HG03135 (cell line): ENCODE data around the gene RASSF8.

ENCODE experiments used
- ATAC-seq: cut with Tn5 transposase; IDR thresholded peaks from one replicate; pipeline ENCODE4 v1.9.1; 2021; ENCODE audit warnings: mild to moderate bottlenecking, moderate library complexity; ENCODE audit not compliant: unreplicated experiment

The RASSF8 gene

DNA sequence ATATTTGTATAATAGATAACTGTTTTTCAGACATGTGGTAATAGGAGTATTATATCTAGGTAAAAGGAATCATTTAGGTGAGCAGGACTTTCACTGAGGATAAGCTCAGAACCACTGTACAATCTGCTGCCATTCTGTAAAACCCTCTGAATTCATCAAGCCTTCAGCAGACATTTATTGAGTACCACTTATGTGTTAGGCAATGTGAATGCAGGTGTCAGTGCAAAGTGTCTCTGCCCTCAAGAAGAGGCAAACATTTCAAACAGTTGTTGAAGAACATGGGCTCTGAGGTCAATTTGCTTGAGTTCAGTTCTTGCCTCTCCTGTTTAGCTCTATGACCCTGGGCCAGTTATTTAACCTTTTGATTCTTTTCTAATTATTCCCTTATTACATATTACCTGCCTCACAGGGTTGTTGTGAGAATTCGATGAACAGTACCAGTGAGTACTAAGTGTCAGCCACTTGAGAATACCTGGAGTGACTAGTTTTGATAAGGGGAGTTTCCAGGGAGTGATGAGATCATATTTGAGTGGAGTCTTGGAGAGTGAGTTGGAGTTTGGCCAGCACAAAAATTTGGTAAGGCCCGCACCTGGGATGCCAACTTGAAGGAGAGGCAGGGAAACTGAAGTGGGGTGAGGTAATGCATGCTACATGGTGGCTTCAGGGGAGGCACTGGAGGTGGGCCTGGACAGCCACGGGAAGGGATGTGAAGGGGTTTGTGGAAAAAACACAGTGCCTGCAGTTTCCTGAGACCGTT, 33.7 kb downstream of the RASSF8 start:
- no peak for ATAC-seq

DNA sequence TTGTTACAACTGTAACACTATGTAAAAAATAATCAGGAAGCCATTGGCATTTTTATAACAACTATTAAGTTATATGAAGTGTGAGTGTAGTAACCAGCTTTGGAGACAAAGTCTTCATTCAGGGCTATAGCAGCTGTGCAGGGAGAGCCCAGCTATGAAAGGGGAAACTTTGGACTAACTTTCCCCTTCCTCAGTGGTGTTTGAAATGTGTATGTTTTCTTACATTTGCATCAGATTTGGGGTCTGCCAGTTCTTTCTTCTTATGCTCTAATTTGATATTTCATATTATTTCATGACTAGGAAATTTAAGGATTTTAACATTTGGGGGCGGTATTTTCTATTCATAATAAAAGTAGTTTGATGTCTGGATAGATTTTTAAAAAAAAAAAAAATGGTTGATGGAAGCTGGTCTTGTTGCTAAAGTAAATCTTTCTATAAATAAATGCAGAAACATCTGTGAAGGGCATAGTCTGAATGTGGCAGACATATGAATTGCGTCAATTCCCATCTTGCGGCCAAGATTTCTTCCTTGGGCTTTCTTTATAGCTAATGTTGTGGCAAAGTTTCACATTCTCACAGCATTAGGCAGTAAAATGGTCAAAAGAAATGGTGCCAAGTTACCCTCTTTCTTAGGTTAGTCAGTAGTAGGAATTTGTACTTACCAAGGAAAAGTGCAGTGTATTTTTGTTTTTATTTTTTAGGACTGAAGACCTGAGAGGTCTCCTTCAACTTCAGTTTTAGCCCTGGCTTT, 35.6 kb downstream of the RASSF8 start:
- no peak for ATAC-seq

DNA sequence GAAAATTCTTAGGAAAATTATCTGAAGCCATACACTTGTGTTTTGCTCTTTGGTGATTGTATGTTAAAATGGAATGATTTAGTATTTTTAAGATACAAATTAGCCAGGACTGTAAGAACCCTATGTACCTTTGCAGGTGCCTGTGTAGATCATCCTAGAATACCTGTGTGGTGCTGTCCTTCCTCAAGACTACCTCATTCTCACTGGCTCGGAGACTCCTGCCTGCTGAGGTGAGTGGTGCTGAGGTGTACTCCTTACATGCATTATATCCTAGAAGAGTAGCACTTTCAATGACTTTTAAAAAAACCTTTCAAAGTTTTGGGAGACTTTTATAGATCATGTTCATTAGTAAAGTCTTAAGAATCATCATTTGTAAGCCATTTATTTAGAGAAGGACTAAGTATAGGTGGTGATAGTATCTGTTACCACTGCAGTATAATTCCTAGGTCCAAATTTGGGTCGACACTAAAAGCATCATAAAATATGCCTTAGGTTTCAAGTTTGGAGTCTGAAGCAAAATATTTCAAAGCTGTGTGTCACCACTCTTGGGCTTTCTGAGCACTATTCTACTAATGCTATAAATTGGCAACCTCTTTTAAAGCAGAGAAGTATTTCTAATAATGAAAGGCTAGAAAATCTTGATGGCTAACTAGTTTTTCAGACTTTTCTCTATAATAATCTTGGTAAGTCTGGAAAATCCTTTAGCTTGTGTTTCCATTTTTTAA, 36.6 kb downstream of the RASSF8 start:
- no peak for ATAC-seq

DNA sequence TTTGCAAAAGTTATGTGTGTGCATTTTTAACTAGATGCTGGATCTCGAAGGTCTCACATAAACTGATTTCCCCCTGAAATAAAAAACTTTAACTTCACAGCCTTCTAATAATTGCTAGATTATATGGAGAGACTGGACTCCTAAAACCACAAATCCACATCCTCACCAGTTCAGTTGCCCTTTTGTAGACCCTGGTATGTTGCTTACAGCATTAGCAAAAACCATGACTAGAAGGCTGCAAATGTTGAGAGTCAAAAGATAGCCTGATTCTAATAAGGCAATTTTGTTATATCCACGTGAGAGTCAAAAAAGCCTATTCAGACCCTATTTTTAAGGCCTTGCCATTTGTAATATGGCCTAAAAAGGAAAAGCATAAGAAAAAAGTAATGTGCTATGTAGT, 37.4 kb downstream of the RASSF8 start:
- ATAC-seq = no peak

DNA sequence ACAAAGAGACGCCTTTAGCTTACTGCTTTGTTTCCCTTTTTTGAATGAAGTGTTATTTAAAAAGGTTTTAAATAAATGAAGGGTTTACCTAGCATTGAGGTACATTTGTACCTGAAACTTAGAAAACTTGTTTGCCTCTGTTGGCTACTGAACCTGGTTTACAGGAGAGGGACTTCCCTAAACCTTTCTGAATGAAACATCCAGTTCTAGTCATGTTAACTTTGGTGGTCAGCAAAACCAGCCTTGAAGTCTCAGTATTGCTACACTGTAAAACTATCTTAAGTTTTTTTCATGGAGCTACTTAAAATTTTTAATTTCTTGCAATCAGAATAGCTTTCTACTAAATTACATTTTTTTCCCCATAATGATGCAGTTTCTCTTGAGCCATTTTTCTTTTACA, 38.2 kb downstream of the RASSF8 start:
- ATAC-seq = no peak

DNA sequence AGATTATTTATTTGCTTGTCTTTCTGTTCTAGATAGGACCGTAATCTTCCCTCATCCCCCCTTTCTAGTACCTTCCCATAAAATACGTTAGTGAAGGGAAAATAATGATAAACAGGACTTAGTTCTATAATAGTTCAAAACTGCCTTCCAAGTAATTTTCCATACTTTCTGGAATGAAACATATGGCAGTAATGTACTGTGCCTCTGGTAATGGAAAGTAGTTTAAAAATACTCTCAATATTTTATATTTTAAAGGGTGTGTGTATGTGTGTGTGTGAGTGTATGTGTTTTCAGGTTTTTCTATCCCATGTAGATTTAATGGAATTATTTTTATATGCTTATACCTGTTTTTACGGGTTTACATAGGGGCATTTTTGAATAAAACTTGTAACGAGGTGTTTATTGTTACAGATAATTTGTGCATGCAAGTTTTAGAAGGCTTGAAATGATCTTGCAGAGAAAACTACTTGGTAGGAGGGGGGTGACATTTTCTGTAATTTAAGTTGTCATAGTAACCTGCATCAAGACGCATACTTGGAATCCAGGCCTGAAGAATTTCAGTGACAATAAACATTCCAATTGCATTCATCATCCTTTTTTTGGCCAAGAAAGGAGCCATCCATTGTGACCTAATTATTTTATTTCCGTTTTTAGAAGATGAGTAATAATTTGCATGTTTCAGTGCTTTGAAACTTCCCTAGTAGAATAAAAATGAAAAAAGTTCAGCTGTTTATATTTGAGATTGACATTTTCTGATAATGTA, 38.9 kb downstream of the RASSF8 start:
- no peak for ATAC-seq

DNA sequence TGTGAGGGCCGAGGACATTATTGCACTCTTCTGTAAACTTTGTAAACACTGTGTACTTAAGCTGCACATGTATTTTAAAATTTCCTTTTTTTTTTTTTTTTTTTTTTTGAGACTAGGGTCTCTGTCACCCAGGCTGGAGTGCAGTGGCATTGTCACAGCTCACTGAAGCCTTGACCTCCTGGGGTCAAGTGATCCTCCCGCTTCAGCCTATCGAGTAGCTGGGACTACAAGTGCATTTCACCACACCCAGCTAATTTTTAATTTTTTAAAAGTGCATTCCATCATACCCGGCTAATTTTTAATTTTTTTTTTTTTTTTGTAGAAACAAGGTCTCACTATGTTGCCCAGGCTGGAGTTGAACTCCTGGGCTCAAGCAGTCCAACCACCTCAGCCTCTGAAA, 42.4 kb downstream of the RASSF8 start:
- no peak for ATAC-seq

DNA sequence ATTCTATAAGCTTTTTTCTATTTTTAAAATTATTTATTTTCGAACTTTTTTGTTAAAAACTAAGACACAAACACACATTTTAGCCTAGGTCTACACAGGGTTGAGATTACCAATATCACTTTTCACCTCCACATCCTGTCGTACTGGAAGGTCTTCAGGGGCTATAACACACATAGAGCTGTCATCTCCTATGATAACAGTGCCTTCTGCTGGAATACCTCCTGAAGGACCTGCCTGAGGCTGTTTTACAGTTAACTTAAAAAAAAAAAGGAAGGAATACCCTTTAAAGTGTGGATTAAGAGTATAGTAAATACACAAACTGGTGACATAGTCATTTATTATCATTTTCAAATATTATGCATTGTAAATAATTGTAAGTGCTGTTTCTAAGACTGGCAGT, 43.0 kb downstream of the RASSF8 start:
- ATAC-seq = no peak

DNA sequence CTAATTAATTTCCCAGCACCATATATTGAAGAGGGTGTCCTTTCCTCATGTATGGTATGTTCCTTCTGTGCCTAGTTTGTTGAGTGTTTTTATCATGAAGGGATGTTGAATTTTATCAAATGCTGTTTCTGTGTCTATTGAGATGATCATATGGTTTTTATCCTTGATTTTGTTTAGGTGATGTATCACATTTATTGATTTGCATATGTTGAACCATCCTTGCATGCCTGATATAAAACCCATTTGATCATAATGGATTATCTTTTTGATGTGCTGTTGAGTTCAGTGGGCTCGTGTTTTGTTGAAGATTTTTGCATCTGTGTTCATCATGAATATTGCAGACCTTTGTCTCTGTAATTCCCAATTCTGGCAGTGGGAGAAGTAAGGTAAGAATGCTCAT, 44.6 kb downstream of the RASSF8 start:
- no peak for ATAC-seq

DNA sequence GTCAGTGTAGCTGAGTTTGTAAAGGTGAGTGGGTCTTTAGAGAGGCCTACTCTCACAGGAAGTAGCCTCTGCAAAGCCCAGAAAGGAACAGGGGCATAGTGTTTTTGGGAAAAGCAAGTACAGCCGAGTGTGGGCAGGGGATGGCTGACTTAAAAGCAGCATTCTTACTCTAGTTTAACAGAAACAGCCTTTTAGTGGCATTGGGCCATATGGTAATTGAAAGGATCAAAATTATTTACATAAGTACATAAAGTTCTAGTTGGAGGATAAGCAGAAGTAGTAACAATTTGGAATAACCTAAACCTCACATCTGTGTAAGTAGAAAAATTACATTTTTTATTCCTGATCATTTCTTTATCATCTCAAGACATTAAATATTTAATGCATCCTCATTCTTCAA, 49.1 kb downstream of the RASSF8 start:
- no peak for ATAC-seq

DNA sequence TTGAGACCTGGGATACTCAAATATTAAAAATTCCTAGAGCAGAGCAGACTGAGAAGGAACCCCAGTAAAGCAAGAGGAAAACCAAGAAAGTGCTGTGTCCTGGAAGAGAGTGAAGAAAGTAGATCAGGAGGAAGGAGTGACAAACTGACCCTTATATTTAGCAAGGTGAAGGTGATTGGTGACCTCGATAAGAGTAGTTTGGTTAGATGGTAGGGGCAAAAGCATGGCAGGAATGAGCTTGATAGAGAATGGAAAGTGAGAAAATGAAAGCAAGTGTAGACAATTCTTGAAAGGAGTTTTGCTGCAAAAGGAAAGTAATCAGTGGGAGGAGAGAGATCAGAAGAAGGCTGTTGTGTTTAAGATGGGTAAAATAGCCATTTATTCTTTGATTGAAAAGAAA, 51.1 kb downstream of the RASSF8 start:
- ATAC-seq = no peak

DNA sequence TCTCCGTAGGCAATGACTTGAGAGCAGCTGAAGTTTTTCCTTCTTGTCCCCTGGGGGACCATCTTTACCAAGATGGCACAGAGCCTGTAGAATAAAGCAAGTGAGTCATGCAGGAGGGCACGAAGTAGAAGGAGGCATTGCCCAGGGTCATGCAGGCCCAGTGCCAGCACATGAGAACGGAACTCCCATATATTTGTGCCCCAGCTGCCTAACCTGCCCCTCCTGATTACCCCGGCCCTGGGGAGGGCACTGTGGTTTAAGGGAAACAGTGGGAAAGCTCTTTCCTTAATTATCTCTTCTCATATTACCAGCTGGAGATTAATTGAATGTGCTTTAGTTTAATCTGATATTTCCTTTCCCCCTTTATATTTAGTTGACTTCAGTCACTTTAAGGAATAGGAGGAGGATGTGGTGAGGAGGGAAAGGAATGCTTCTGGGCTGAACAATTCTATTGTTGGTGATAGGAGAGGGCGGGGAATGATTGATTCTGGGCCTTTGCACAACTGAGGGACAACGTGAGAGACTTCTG, 51.9 kb downstream of the RASSF8 start:
- ATAC-seq = no peak

DNA sequence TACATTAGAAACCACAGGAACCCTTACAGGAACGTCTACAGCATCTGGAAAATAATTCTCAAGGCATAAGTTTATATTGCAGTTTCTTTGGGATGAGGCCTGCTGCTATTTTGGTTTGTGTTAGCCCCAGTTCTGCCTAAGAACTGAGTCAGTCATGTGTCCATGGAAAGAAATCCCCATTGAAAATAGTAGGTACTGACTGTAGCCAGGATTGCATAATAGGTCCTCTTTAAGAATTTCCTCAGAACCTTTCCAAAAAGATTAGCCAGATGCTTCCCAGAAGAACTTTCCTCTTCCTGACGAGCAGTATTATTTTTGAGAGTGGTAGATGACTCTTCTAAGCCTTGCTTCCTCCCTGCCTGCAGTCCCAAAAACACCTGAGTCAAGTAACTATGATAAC, 52.6 kb downstream of the RASSF8 start:
- no peak for ATAC-seq

DNA sequence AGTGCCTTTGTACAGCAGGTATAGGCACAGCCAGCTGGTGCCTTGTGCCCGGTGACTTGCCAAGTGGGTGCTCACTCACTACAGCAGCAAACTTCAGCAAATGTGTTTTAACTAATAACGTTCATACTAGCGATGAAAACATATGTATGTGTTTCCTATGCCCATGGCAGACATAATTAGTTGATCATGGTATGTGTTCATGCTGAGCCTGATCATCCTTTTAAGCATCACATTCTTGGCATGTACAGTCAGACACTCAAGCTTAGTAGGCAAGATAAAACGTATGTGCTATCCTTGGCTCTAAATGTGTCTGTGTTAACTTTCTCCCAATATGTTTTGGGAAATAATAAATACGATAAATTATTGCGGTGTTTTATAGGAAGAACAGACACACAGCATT, 55.6 kb downstream of the RASSF8 start:
- ATAC-seq = no peak

DNA sequence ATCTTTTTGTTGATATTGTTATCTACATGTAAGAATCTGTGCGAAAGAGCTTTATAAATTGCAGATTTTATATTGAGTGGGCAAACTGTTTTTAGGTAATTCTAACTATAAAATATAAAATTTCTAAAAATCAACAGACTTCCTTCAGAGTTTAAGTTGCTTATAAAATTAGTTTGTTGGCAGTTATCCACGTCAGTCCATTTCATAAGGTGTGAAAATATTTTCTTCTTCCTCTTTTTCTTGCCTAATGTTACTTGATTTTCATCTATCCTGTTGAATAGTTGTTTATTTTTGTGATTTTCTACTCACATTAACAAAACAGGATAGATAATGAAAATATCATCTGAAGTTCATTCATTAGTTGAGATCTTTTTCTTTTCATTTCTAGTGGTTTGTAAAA, 58.0 kb downstream of the RASSF8 start:
- no peak for ATAC-seq

DNA sequence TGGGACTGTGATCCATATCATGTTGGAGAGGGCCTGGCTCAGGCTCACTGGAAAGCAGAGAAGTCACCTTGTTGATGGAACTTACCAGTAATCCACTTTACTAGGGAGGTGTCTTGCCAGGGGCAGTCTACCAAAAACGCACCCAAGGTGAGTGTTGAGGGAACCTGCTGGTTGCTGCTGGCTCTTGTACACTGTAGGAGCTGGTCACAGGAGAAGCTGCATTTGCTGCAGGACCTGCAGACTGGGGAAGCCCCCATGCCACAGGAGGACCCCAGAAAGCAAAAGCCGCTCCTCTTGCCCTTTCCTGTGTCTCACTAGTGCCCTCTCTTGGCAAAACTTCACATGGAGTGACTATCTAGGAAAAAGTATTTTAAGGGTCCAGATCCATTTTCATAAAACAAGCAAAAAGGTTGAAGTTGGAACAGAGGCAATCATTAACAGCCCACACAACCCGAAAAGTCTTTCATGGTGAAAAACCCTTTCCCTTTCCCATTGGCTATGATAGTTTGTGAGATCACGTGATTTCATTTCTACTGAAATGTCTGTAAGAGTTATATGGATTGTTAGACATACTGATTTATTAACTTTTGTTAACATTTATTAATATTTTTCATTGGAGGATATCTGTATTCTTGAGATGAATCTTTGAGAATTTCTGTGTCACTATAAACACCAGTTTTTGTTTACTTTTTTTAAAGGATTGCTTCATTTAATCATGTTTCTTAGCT, 59.2 kb downstream of the RASSF8 start:
- no peak for ATAC-seq

DNA sequence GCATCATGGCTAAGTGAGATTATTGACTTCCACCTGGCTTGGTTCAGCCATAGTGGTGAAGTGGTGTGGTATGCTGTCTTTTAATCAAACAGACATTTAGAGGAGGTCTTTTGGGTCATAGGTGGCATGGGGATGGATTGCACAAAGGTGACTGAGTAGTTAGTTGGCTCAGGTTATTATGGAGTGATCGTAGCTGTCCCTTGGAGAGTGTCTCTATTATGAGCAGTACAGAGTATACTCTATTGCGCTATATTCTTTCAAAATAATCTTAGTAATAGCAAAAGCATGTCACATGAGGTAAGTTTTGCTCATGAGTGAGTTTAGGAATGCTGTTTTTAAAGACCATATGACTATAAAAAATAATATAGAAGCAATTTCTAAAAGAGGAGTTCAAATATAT, 60.4 kb downstream of the RASSF8 start:
- no peak for ATAC-seq

DNA sequence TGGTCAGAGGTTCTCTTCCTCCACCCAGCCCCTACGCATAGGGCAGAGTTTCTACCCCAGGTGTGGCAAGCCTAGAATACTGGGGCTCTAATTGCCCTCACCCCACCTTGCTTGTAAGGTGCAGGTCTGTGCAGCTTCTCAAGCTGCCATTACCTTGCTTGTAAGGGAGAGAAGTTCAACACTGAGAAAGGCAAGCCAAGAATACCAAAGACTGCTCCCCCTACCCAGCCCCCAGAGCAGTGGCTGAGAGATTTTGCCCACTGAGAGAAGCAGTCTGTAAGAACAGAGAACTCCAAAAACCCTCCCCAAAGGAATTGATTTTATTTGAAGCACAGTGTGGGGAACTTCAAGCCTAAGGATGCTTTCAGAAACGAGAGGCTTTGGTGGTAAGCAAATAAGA, 63.1 kb downstream of the RASSF8 start:
- no peak for ATAC-seq

DNA sequence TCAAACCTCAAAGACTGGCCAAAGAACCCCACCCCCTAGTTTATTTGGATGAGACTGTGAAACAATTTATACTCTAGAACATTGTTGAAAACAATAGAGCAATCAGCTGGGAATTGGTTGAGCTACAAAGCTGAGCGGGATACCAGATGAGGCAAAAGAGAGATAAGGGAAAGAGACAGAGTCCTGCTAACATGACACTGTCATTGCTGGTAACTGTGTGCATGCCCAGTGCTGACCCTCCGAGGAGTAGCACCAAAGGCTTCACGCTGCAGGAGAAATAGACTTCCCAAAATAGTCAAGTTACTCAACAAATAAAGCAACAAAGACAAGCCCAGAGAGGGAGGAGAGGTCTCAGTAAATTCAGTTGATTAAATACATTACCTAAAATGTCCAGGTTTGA, 63.6 kb downstream of the RASSF8 start:
- ATAC-seq = no peak

DNA sequence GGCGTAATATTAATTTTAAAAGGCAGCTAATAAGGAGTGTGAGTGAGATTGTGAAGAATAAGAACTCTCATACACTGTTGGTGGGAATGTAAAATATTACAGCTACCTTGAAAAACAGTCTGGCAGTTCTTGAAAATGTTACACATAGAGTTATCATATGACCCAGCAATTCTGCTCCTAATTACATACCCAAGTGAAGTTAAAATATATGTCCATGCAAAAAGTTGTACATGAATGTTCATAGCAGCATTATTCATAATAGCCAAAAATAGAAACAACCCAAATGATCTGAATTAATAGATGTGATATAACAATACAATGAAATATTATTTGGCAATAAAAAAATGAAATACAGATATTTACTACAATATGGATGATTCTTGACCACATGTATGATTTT, 68.2 kb downstream of the RASSF8 start:
- no peak for ATAC-seq
